ACC112 (cell line): ENCODE measurements around the gene ASB6.
"Not testable (repeated sequence)": the region's sequence is repeated elsewhere in the genome, so short reads cannot be mapped to it uniquely, and the experiment has no call there.

ENCODE experiments used
- H2AFZ ChIP-seq: fragments of 200-600 bp; sonication (generic); one replicate; pipeline ENCODE4 v1.6.0; 2017; ENCODE audit warnings: antibody characterized with exemption, low read length; ENCODE audit not compliant: unreplicated experiment
- H3K27ac ChIP-seq: fragments of 200-600 bp; sonication (generic); 2 replicates; pipeline ENCODE4 v1.5.1; 2014; ENCODE audit warnings: low read depth, mild to moderate bottlenecking, antibody characterized with exemption, low read length, moderate library complexity
- H3K27me3 ChIP-seq: fragments of 200-600 bp; sonication (generic); 2 replicates; pipeline ENCODE4 v1.6.1; 2014; ENCODE audit warnings: mild to moderate bottlenecking, antibody characterized with exemption, low read length, moderate library complexity, mixed read lengths; ENCODE audit not compliant: insufficient read depth
- H3K36me3 ChIP-seq: fragments of 200-600 bp; sonication (generic); 2 replicates; pipeline ENCODE4 v1.6.1; 2016; ENCODE audit warnings: mild to moderate bottlenecking, antibody characterized with exemption, low read length, moderate library complexity, mixed read lengths; ENCODE audit not compliant: insufficient read depth
- H3K4me1 ChIP-seq: fragments of 200-600 bp; sonication (generic); one replicate; pipeline ENCODE4 v1.6.1; 2016; ENCODE audit warnings: low read length, mixed read lengths; ENCODE audit not compliant: insufficient read depth, unreplicated experiment, control insufficient read depth
- H3K4me3 ChIP-seq: fragments of 200-600 bp; sonication (generic); 2 replicates; pipeline ENCODE4 v1.5.1; 2014; ENCODE audit warnings: mild to moderate bottlenecking, low read depth, low read length
- H3K79me2 ChIP-seq: fragments of 200-600 bp; sonication (generic); one replicate; pipeline ENCODE4 v1.6.0; 2016; ENCODE audit warnings: low read length; ENCODE audit not compliant: control insufficient read depth, unreplicated experiment, insufficient read depth

ASB6 gene

GRCh38 chr9:129667850-129668249, 25.9 kb upstream of the ASB6 start:
- Histone ChIP-seq H3K27ac (peak overlapping the region; percentile 32; the same call in 1 of the 2 replicates), H3K36me3 (no peaks in the 10 kb centered on the region), H3K79me2 (peaks cover 35% of the 10 kb centered on the region), H3K4me3 (peak overlapping the region; percentile 89), H3K4me1 (peaks cover 17% of the 10 kb centered on the region), H3K27me3 (no peaks in the 10 kb centered on the region), H2AFZ (no peak overlapping the region)

DNA sequence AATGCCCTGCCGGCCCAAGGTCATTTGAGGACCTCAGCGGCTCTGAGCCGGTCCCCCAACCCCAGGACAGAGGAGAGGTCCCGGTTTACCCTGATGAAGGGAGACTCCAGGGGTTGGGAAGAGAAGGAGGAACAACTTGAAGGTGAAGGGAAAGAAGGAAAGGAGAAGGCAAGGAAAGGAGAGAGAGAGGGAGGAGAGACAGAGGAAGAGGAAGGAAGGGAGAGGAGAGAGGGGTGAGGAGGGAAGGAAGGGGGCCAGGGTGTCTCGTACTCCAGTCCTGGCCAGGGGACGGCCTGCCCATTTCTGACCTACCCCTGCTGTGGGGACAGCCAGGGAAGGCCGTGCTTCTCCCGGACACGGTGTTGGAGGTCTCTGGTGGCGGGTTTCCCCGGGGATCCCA, 25.4 kb upstream of the ASB6 start:
- H3K27ac ChIP-seq = peak overlapping the region; percentile 32; the same call in 1 of the 2 replicates
- H3K4me3 ChIP-seq = peak overlapping the region; percentile 89
- no peak overlapping the region for H2AFZ ChIP-seq
- H3K36me3 ChIP-seq = no peaks in the 10 kb centered on the region
- H3K27me3 ChIP-seq = no peaks in the 10 kb centered on the region
- H3K4me1 ChIP-seq = peaks cover 17% of the 10 kb centered on the region
- peaks cover 35% of the 10 kb centered on the region for H3K79me2 ChIP-seq

GRCh38 chr9:129666575-129666974, 24.6 kb upstream of the ASB6 start:
- peaks cover 17% of the 10 kb centered on the region for H3K4me1 ChIP-seq
- peak overlapping the region; percentile 89 for H3K4me3 ChIP-seq
- no peaks in the 10 kb centered on the region for H3K27me3 ChIP-seq
- no peak overlapping the region for H2AFZ ChIP-seq
- peaks cover 32% of the 10 kb centered on the region for H3K79me2 ChIP-seq
- H3K27ac ChIP-seq = no peak overlapping the region
- no peaks in the 10 kb centered on the region for H3K36me3 ChIP-seq

GRCh38 chr9:129665814-129666520, 24.0 kb upstream of the ASB6 start:
- Histone ChIP-seq H3K27me3 (no peaks in the 10 kb centered on the region), H3K27ac (no peak overlapping the region), H3K36me3 (no peaks in the 10 kb centered on the region), H3K4me1 (peaks cover 13% of the 10 kb centered on the region), H3K4me3 (peak overlapping the region; percentile 89), H2AFZ (peak overlapping the region; percentile 75), H3K79me2 (peaks cover 31% of the 10 kb centered on the region)

DNA sequence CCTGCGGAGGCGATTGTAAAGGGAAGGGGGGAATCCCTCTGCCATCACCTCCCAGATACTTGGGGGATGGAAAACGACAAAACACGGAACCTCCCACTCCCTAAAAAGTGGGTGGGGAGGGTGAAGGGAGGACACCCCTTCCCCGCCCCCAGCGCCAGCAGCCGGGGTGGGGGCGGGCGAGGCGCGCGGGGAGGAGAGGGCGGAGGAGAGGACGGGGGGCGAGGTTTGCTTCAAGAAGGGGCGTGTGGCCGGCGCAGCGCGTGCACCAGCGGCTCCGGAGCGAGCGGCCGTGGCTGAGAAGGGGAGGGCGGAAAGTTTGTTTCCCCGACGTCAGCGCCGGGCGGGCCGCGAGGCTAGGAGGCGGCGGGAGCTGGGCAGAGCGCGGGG, 23.4 kb upstream of the ASB6 start, which contains the start of gene PRRX2:
Gene PRRX2, plus strand, starts transcription at position 259 of the 387 bp plus-strand sequence. CDS start 221 bp downstream, outside the sequence.
- peak within 1 kb of the TSS; percentile 89 for H3K4me3 ChIP-seq
- peaks cover 28% of the 10 kb centered on the region for H3K79me2 ChIP-seq
- no peaks in the 10 kb centered on the region for H3K36me3 ChIP-seq
- peak within 1 kb of the TSS; percentile 75 for H2AFZ ChIP-seq
- H3K27ac ChIP-seq = no peak within 1 kb of the TSS
- peaks cover 13% of the 10 kb centered on the region for H3K4me1 ChIP-seq
- H3K27me3 ChIP-seq = no peaks in the 10 kb centered on the region

GRCh38 chr9:129664746-129665388, 22.9 kb upstream of the ASB6 start:
- Histone ChIP-seq H3K4me1 (peaks cover 13% of the 10 kb centered on the region), H3K27ac (no peak overlapping the region), H2AFZ (no peak overlapping the region), H3K36me3 (no peaks in the 10 kb centered on the region), H3K27me3 (no peaks in the 10 kb centered on the region), H3K4me3 (peak overlapping the region; percentile 89), H3K79me2 (peaks cover 24% of the 10 kb centered on the region)

DNA sequence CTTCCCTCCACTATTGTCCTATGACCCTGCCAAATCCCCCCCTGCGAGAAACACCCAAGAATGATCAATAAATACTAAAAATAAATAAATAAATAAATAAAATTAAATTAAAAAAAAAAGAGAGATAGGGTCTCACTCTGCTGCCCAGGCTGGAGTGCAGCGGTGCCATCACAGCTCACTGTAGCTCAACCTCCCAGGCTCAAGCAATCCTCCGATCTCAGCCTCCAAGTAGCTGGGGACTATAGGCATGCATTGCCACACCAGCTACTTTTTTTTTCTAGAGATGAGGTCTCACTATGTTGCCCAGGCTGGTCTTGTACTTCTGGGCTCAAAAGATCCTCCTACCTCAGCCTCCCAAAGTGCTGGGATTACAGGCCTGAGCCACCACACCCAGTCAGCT, 20.3 kb upstream of the ASB6 start:
- not testable (repeated sequence) for H3K36me3 ChIP-seq, H3K4me3 ChIP-seq, H3K79me2 ChIP-seq, H3K27me3 ChIP-seq, H3K27ac ChIP-seq, H3K4me1 ChIP-seq, H2AFZ ChIP-seq

GRCh38 chr9:129661029-129661428, 19.1 kb upstream of the ASB6 start:
- H2AFZ ChIP-seq = no peak overlapping the region
- H3K4me3 ChIP-seq = no peak overlapping the region
- no peaks in the 10 kb centered on the region for H3K79me2 ChIP-seq
- no peaks in the 10 kb centered on the region for H3K27me3 ChIP-seq
- H3K4me1 ChIP-seq = peaks cover 12% of the 10 kb centered on the region
- no peak overlapping the region for H3K27ac ChIP-seq
- H3K36me3 ChIP-seq = no peaks in the 10 kb centered on the region

DNA sequence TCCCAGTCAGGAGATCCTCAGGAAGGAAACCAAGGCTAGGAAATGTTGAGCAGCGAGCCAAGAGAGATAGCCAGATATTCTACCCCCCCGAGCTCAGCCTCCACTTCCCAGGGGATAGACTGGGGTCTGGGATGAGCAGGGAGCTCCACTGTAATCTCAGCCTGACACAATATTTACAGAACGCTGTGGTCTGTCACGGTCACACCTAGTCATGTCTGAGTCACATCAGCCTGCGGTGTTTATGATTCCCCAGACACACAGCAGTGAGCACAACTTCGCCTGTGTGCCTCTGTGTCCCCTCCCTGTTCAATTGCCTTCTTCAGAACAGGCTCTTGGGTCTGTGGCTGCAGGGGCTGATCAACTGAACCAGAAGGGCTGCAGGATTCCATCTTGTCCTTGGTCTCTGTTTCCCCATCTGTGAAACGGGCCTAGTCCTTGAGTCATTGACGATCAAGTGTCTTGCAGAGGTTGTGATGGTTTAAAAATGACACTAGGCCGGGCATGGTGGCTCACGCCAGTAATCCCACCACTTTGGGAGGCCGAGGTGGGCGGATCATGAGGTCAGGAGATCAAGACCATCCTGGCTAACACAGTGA, 14.9 kb upstream of the ASB6 start:
- Histone ChIP-seq H3K27me3 (no peaks in the 10 kb centered on the region), H3K27ac (no peak overlapping the region), H3K79me2 (no peaks in the 10 kb centered on the region), H3K4me1 (peaks cover 12% of the 10 kb centered on the region), H3K4me3 (no peak overlapping the region), H2AFZ (no peak overlapping the region), H3K36me3 (no peaks in the 10 kb centered on the region)

GRCh38 chr9:129655696-129656095, 13.7 kb upstream of the ASB6 start:
- Histone ChIP-seq H3K4me3 (no peak overlapping the region), H3K27me3 (no peaks in the 10 kb centered on the region), H3K79me2 (no peaks in the 10 kb centered on the region), H2AFZ (no peak overlapping the region), H3K4me1 (peaks cover 12% of the 10 kb centered on the region), H3K36me3 (no peaks in the 10 kb centered on the region), H3K27ac (no peak overlapping the region)
